Suprapubic skin (tissue), 4 donors: Measurements from ENCODE around the gene MARF1.

Experiments used
- POLR2A ChIP-seq, 2 donors: fragments of 450-650 bp; IDR thresholded peaks; one replicate each; pipeline ENCODE4 v1.6.1; 2017; ENCODE audit warnings: antibody characterized with exemption in 2 of 2, mild to moderate bottlenecking in 2 of 2, moderate library complexity in 2 of 2
- POLR2AphosphoS5 ChIP-seq, 3 donors: sonication (generic); formaldehyde crosslinking; IDR thresholded peaks; one replicate each; pipeline ENCODE4 v1.6.1; 2017; ENCODE audit warnings: antibody characterized with exemption in 3 of 3

- TF ChIP-seq POLR2AphosphoS5 (IDR thresholded peaks at IDR 0.05), result no peak
- no peak for TF ChIP-seq POLR2A (IDR thresholded peaks at IDR 0.05)
Measured at GRCh38 chr16:15620611-15621195, 22.3 kb downstream of the MARF1 start.
